Neural cell (in vitro differentiated cells): ENCODE measurements around the gene PHACTR1.

Experiments
- EZH2 ChIP-seq: fragments of 200-600, 300-800 bp; shearing (Covaris generic), sonication (generic); IDR thresholded peaks from 2 replicates; pipeline ENCODE4 v1.6.1; 2014; ENCODE audit warnings: antibody characterized with exemption, low read length, borderline replicate concordance, mild to moderate bottlenecking; ENCODE audit not compliant: insufficient read depth, poor library complexity, severe bottlenecking
- RAD21 ChIP-seq: fragments of 450-650 bp; conservative IDR thresholded peaks from 2 replicates; pipeline ENCODE4 v1.6.1; 2014; ENCODE audit warnings: antibody characterized with exemption, mild to moderate bottlenecking, moderate library complexity
- SMC3 ChIP-seq: fragments of 450-650 bp; conservative IDR thresholded peaks from 2 replicates; pipeline ENCODE4 v1.6.1; 2014; ENCODE audit warnings: antibody characterized with exemption, mild to moderate bottlenecking, moderate library complexity; ENCODE audit not compliant: poor library complexity
- TF ChIP-seq, protein P1 (sequence below): fragments of 450-650 bp; IDR thresholded peaks from 2 replicates; pipeline ENCODE4 v1.5.1; 2014; ENCODE audit warnings: antibody characterized with exemption, mild to moderate bottlenecking, moderate library complexity; ENCODE audit not compliant: poor library complexity, severe bottlenecking
- TF ChIP-seq, protein P2 (sequence below): IDR thresholded peaks from 2 replicates; pipeline ENCODE4 v1.6.1; 2012; ENCODE audit warnings: borderline replicate concordance

DNA sequence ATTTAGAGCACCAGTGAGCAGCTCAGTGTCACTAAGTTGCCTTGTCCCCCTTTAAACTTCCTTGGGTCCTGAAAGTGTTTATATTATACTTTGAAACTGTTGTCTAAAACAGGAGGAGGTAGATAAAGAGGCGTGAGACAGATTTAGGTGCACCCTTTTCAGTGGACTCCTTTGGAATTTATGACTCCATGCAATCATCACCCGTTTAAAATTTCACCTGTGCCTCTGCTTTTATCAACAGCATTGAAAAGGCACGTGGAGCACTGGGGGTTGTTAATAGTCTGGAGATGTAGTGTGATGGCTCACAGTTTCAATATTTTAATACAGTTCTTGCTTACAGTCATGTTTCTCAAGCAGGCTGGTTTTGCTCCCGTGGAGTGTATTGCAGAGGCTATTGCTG is 162.2 kb downstream of the PHACTR1 start:
- TF ChIP-seq, protein P1, sequence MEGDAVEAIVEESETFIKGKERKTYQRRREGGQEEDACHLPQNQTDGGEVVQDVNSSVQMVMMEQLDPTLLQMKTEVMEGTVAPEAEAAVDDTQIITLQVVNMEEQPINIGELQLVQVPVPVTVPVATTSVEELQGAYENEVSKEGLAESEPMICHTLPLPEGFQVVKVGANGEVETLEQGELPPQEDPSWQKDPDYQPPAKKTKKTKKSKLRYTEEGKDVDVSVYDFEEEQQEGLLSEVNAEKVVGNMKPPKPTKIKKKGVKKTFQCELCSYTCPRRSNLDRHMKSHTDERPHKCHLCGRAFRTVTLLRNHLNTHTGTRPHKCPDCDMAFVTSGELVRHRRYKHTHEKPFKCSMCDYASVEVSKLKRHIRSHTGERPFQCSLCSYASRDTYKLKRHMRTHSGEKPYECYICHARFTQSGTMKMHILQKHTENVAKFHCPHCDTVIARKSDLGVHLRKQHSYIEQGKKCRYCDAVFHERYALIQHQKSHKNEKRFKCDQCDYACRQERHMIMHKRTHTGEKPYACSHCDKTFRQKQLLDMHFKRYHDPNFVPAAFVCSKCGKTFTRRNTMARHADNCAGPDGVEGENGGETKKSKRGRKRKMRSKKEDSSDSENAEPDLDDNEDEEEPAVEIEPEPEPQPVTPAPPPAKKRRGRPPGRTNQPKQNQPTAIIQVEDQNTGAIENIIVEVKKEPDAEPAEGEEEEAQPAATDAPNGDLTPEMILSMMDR: no peak
- TF ChIP-seq, protein P2, sequence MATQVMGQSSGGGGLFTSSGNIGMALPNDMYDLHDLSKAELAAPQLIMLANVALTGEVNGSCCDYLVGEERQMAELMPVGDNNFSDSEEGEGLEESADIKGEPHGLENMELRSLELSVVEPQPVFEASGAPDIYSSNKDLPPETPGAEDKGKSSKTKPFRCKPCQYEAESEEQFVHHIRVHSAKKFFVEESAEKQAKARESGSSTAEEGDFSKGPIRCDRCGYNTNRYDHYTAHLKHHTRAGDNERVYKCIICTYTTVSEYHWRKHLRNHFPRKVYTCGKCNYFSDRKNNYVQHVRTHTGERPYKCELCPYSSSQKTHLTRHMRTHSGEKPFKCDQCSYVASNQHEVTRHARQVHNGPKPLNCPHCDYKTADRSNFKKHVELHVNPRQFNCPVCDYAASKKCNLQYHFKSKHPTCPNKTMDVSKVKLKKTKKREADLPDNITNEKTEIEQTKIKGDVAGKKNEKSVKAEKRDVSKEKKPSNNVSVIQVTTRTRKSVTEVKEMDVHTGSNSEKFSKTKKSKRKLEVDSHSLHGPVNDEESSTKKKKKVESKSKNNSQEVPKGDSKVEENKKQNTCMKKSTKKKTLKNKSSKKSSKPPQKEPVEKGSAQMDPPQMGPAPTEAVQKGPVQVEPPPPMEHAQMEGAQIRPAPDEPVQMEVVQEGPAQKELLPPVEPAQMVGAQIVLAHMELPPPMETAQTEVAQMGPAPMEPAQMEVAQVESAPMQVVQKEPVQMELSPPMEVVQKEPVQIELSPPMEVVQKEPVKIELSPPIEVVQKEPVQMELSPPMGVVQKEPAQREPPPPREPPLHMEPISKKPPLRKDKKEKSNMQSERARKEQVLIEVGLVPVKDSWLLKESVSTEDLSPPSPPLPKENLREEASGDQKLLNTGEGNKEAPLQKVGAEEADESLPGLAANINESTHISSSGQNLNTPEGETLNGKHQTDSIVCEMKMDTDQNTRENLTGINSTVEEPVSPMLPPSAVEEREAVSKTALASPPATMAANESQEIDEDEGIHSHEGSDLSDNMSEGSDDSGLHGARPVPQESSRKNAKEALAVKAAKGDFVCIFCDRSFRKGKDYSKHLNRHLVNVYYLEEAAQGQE: no peak
- TF ChIP-seq EZH2: no peak
- TF ChIP-seq SMC3: no peak
- no peak for TF ChIP-seq RAD21
